Measurements from ENCODE around the gene WWTR1.

DNA sequence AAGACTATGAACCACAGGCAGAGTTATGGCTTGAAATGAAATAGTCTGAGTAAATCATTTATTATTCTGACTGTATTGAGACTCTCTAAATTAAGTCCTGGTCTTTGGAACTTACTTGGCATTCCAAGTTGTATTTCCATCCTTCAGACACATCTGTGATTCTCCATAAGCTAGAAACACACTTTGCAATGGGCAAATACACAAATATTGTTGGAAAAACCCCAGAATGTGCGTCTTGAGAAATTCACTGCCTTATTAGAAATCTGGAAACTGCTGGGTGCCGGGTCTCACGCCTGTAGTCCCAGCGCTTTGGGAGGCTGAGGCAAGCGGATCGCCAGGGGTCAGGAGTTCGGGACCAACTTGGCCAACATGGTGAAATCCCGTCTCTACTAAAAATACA lies 87.8 kb downstream of the WWTR1 start:
- TF ChIP-seq POLR2A (IDR thresholded peaks at IDR 0.05; ENCODE audit: low read length) = no peak
- no peak for TF ChIP-seq GATA1 (IDR thresholded peaks at IDR 0.05; ENCODE audit: low read depth, low read length)
